Effector CD8-positive, alpha-beta T cell (primary cell): ENCODE data around the gene ATP1A3.

Experiments used
- DNase-seq: peaks from one replicate; lab custom pipeline; 2025; lab: John Stamatoyannopoulos, UW

Gene ATP1A3

DNA sequence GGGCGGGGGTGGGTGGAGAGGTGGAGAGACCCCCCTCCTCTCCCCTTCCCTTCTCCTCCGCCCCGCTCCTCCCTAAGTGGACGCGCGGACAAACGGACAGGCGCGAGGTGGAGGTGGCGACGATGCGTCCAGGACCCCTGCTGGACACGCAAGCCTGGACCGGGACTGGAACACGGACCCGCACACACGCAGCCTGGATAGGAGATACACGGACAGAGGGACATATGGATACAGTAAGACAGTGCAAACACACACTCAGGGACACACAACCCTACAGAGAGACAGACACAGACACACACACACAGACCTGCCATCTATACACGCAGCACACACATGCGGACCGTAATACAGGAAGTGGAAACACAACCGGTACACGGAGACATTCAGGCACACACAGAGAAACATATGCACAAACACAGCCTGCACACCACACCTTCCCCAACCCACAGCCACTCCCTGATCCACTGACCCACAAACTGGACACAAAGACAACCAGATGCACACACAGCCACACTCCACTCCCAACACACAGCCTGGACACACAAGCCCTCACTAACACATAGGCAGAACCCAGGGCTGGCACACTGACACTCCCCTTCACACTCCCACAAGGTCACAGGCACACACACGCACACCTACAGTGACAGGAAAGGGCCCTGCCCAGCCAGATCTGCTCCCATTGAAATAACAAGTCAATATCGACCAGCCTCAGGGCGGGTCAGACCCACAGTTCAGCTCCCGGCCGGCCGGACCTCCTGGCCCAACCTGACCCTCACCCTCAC, 65.1 kb downstream of the ATP1A3 start:
- peak; percentile 14 for DNase-seq

- no peak for DNase-seq
Measured at GRCh38 chr19:41928221-41928683, 65.8 kb downstream of the ATP1A3 start, which contains the start of gene ERFL. TSS of gene ERFL (minus strand) at chr19:41928449. CDS start at chr19:41912919, 15,530 bp downstream.

GRCh38 chr19:41927497-41928192, 66.4 kb downstream of the ATP1A3 start:
- peak; percentile 23 for DNase-seq

- DNase-seq = no peak
Measured at GRCh38 chr19:41926763-41927496, 67.1 kb downstream of the ATP1A3 start.

DNA sequence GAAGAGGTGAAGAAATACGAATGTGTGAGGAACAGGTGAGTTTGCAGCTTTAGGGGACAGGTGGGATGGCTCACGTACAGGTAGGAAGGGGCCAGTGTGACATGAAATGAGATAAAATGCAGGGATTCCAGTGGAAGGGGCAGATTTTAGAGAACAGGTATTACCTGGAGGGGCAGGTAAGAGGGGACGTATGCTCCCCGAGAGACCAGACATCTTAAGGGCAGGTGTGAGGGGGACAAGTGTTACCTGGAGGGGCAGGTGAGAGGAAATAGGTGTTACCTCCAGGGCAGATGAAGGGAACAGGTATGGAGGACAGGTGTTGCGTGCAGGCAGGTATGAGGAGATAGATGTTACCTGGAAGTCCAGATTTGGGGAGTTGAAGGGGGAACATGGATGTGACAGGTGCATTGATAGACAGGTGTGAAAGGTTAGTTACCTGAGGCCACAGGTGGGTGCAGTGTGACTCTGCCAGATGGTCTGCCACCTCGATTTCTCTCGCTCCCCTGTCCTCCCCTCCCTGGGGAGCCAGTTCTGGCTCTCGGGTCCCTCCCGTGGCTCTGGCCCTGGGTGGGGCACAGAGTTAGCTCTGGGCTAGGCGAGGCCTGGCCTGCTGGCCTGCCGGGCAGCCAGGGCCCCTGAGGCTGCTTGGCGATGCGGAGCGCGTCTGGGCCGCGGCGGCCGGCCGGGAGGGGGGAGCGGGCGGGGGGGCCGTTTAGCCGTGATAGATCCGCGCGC, 67.8 kb downstream of the ATP1A3 start:
- no peak for DNase-seq

- no peak for DNase-seq
Measured at GRCh38 chr19:41925208-41926003, 68.6 kb downstream of the ATP1A3 start.

GRCh38 chr19:41924151-41925145, 69.6 kb downstream of the ATP1A3 start:
- DNase-seq = no peak

DNA sequence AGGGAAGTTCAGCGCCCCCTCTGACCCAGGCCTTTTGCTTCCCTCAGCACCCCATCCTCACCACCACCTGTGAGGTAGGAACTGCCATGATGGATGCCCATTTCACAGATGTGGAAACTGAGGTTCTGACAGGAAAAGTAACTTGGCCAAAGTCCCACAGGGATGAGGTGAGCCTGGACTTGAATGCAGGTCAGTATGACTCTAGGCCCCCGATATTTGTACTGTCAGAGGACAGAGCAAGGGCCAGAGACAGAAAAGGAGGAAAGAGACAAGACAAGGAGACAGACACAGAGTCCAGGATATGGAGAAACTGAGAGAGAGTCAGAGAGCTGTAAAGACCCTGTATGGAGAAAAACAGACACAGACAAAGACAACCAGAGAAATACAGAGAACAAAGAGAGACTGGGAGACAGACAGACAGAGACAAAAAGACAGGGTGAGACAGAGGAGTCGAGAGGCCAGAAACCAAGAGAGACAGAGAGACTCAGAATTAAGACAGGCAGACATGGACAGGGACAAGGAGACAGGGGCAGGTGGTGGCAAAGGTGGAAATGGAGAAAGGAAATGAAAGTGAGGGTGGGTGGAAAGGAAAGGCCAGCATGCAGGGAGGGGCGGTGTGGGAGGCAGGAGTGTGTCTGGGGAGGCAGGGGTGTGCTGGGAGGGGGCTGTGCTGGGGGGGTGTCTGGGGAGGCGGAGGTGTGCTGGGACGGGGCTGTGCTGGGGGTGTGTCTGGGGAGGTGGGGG, 70.8 kb downstream of the ATP1A3 start:
- DNase-seq = no peak

- DNase-seq = no peak
Measured at GRCh38 chr19:41922585-41922984, 71.4 kb downstream of the ATP1A3 start.

GRCh38 chr19:41921577-41922576, 72.2 kb downstream of the ATP1A3 start:
- DNase-seq = no peak

DNA sequence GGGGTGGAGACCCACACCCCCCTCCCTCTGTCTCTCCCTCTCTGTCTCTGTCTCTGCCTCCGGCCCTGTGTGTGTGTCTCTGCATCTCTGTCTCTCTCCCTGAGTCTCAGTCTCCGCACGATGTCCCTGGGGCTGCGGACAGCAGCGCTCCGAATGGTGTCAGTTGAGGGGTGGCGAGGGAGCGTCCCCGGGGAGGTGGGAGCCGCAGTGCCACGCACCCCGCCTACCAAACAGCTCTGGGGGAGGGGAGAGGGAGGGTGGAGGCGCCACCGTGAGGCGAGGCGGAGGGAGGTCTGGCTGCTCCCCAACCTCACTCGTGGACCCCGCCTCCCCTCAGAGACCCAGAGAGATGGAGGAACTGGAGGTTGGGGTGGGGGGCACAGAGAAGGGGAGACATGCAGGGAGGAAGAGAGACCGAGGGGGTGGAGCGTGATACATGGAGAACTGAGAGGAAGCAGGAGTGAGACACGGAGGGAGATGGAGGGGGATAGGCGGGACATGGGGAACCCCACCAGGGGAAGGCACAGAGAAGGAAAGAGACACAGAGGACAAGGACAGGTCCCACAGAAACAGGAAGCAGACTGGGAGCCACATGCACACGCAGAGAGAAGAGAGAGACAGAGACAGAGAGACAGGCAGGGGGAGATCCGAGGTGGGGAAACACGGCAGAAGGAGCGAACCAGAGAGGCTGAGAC, 73.0 kb downstream of the ATP1A3 start:
- no peak for DNase-seq

- DNase-seq = no peak
Measured at GRCh38 chr19:41919948-41920712, 73.9 kb downstream of the ATP1A3 start.

DNA sequence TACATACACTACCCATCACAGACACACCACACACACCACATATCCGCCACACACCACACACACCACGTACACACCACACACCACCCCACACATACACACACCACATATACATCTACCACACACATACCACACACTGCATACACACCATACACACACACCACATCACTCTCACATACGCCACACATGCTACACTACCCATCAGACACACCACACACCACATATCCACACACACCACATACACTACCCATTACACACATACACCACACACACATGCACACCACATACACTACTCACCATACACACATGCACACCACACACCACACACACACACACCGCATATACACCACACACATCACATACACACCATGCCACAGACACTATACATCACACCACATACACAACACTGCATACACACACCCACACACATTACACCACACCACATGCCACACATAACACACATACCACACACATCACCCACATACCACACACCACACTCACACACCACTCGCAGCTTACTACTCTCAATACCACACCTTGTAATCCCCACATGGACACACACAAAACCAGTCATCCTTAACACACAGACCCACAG, 75.3 kb downstream of the ATP1A3 start:
- DNase-seq = no peak

- DNase-seq = no peak
Measured at GRCh38 chr19:41918095-41918494, 75.9 kb downstream of the ATP1A3 start.

DNA sequence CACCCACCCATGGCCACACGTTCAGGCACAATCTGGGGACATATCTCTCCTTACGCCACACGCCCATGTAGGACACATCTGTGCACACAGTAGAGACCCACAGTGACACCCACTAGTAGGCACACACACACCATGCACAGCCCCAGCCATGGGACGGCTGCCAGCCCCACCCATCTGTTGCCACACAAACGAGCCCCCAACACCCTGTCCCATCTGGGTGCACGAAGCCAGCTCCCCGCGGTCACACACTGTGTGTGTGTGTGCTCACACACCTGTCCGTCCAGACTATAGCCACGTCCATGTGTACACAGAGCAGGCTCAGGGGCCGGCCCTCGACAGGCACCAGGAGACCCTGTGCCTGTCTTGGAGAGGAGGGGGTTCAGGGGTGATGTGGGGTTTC, 76.4 kb downstream of the ATP1A3 start:
- no peak for DNase-seq
